ENCODE measurements around the gene B4GAT1.

DNA sequence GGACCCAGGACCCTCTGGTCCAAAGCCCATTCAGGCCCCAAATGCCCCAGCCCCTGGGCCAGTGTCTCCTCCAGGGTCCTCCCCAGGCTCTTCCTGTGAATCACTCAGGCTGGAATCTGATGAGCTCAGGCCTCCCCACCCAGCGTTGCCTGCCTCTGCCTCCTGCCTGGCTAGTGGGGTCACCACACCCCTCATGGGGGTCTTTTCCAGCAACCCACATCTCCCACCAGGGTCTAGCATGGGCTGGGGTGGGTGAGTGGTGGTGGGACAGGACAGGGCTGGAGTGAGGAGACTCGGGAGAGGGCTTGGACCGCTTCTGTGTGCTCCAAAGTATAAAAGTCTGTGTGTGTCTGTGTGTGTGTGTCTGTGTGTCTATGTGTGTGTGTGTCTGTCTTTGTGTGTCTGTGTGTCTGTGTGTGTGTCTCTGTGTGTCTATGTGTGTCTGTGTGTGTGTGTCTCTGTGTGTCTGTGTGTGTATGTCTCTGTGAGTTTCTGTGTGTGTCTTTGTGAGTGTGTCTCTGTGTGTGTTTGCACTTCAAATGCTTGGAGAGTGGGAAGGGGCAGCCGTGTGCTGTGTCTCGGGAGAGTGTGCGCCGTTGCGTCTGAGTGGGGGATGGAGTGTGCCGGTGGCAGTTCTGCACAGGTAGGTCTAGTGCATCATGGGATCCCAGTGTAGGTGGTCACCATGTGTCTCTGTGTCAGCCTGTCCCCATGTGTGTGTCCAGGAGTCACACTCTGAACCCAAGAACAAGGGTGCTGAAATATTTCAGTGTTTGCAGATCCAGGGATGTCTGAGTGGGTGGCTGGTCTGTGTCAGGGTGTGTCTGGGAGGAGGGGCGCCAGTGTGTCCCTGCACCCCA is 20.0 kb downstream of the B4GAT1 start:
- TF ChIP-seq, protein P1, sequence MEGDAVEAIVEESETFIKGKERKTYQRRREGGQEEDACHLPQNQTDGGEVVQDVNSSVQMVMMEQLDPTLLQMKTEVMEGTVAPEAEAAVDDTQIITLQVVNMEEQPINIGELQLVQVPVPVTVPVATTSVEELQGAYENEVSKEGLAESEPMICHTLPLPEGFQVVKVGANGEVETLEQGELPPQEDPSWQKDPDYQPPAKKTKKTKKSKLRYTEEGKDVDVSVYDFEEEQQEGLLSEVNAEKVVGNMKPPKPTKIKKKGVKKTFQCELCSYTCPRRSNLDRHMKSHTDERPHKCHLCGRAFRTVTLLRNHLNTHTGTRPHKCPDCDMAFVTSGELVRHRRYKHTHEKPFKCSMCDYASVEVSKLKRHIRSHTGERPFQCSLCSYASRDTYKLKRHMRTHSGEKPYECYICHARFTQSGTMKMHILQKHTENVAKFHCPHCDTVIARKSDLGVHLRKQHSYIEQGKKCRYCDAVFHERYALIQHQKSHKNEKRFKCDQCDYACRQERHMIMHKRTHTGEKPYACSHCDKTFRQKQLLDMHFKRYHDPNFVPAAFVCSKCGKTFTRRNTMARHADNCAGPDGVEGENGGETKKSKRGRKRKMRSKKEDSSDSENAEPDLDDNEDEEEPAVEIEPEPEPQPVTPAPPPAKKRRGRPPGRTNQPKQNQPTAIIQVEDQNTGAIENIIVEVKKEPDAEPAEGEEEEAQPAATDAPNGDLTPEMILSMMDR (conservative IDR thresholded peaks at IDR 0.05): no peak
- no peak for TF ChIP-seq EZH2 (IDR thresholded peaks at IDR 0.05; ENCODE audit: low read depth)
